ENCODE results near the gene TKTL1.

TKTL1 gene

GRCh38 chrX:154378059-154378798, 82.6 kb downstream of the TKTL1 start:
- DNase-seq (ENCODE audit: low read depth in 2 of 2) = peak in 1 of 2 donors; percentile 27

- DNase-seq (ENCODE audit: low read depth in 2 of 2) = peak; percentile 93 to 95
Measured at GRCh38 chrX:154378799-154379568, 83.4 kb downstream of the TKTL1 start, which contains the start of gene EMD. TSS of gene EMD (plus strand) at chrX:154379295. CDS start at chrX:154379485, 190 bp downstream.

GRCh38 chrX:154379569-154379951, 84.0 kb downstream of the TKTL1 start:
- no peak for DNase-seq (ENCODE audit: low read depth in 2 of 2)

All from stimulated activated CD8-positive, alpha-beta memory T cell treated with anti-CD3 and anti-CD28 coated beads, Interleukin-7, amount 100 ng/mL, for 4 hours (primary cell).